K562 (cell line): ENCODE measurements around the gene ZDHHC19. TPM values are rescaled to one million over a fixed set of nuclear protein-coding genes. Genes with fewer than 3 reads are reported as not detected.

Source experiments
- ATAC-seq: fragments of 200-7000 bp; cut with Tn5 transposase; 3 replicates; pipeline ENCODE4 v1.9.1; 2020; ENCODE audit warnings: moderate library complexity
- BruUV-seq: library from RNA; stranded (reverse); fragments of 400-500 nt; replicated peaks from 2 replicates; lab custom pipeline; 2021; lab: Mats Ljungman, UMichigan
- CTCF ChIA-PET: fragments of 300-600 bp; formaldehyde crosslinking; extraction: SDS; loops from one replicate; lab custom pipeline; 2021; ENCODE audit warnings: low intra/inter-chr PET ratio; lab: Yijun Ruan, JAX
- POLR2A ChIA-PET: fragments of 300-600, 350-650 bp; sonication (Branson Sonifier 250); formaldehyde crosslinking; extraction: SDS; loops from one replicate; lab custom pipeline; 2021; ENCODE audit warnings: antibody characterized with exemption, inconsistent platforms; lab: Yijun Ruan, JAX
- DNase-seq, 4 experiments: peaks; one replicate each; pipeline versions ENCODE4 v3.0.0 to v3.0.0-alpha.2; 2011 to 2018; ENCODE audit warnings: low spot score in 3 of 4, mixed read lengths in 3 of 4; ENCODE audit errors: extremely low read depth in 1 of 4
- FAIRE-seq: peaks from 2 replicates; lab custom pipeline; 2011; peaks lifted over from hg19 to GRCh38; lab: Jason Lieb, UNC
- H2AFZ ChIP-seq: 2 replicates; pipeline ENCODE4 v1.6.0; 2011; ENCODE audit warnings: low read depth, low read length, control low read depth, inconsistent platforms
- H3K27ac ChIP-seq: fragments of 200-600 bp; 3 replicates; pipeline ENCODE4 v1.8.0; 2011; ENCODE audit warnings: low read depth, mild to moderate bottlenecking, control low read depth, inconsistent platforms, low read length, moderate library complexity, mixed read lengths; ENCODE audit errors: extremely low read depth
- H3K27me3 ChIP-seq, 2 experiments: fragments of 300-600 bp in 1 of 2; 2 replicates in 1 of 2; 3 replicates in 1 of 2; pipeline versions ENCODE4 v1.6.0 to v1.8.0; 2011; ENCODE audit warnings: inconsistent platforms in 2 of 2, low read length in 2 of 2, mild to moderate bottlenecking in 1 of 2, mixed read lengths in 1 of 2, moderate library complexity in 1 of 2; ENCODE audit not compliant: control insufficient read depth in 2 of 2, insufficient read depth in 2 of 2
- H3K36me3 ChIP-seq: fragments of 300-600 bp; 3 replicates; pipeline ENCODE4 v1.8.0; 2011; ENCODE audit warnings: mild to moderate bottlenecking, low read length, inconsistent platforms; ENCODE audit not compliant: control insufficient read depth, insufficient read depth
- H3K4me1 ChIP-seq, 2 experiments: fragments of 200-600 bp in 1 of 2; replicated peaks in 1 of 2; 2 replicates in 1 of 2; 3 replicates in 1 of 2; pipeline versions ENCODE4 v1.5.1 to v1.8.0; 2011; ENCODE audit warnings: inconsistent platforms in 2 of 2, low read length in 2 of 2, mild to moderate bottlenecking in 1 of 2, mixed read lengths in 1 of 2, moderate library complexity in 1 of 2; ENCODE audit not compliant: control insufficient read depth in 2 of 2, insufficient read depth in 2 of 2
- H3K4me2 ChIP-seq: 2 replicates; pipeline ENCODE4 v1.6.1; 2011; ENCODE audit warnings: low read length, control low read depth, inconsistent platforms, mixed read lengths; ENCODE audit not compliant: insufficient read depth
- H3K4me3 ChIP-seq: fragments of 200-600 bp; sonication (generic), shearing (Covaris generic); 2 replicates; pipeline ENCODE4 v1.5.1; 2016; ENCODE audit warnings: control low read depth, inconsistent platforms
- H3K79me2 ChIP-seq: fragments of 200-600 bp; 3 replicates; pipeline ENCODE4 v1.8.0; 2011; ENCODE audit warnings: low read length, inconsistent platforms; ENCODE audit not compliant: control insufficient read depth, insufficient read depth
- H3K9ac ChIP-seq, 2 experiments: 2 replicates each; pipeline versions ENCODE4 v1.6.0 to v1.6.1; 2011; ENCODE audit warnings: low read depth in 2 of 2, low read length in 2 of 2, control low read depth in 1 of 2, inconsistent platforms in 1 of 2, mild to moderate bottlenecking in 1 of 2, mixed read lengths in 1 of 2; ENCODE audit not compliant: insufficient read depth in 1 of 2
- H3K9me1 ChIP-seq: one replicate; pipeline ENCODE4 v1.6.0; 2011; ENCODE audit warnings: inconsistent platforms, mild to moderate bottlenecking, low read length, moderate library complexity; ENCODE audit not compliant: control insufficient read depth, insufficient read depth
- H3K9me3 ChIP-seq: replicated peaks from 2 replicates; pipeline ENCODE4 v1.5.1; 2011; ENCODE audit warnings: low read depth, low read length, inconsistent platforms; ENCODE audit not compliant: control insufficient read depth, insufficient read depth
- H4K20me1 ChIP-seq: replicated peaks from 2 replicates; pipeline ENCODE4 v1.6.1; 2011; ENCODE audit warnings: low read length, inconsistent platforms, mixed read lengths; ENCODE audit not compliant: control insufficient read depth, insufficient read depth
- BRD9 ChIP-seq: fragments of 450-650 bp; IDR thresholded peaks from 2 replicates; pipeline ENCODE4 v1.6.1; 2018; ENCODE audit warnings: low read depth; ENCODE audit not compliant: partially characterized antibody
- HMGN3 ChIP-seq: IDR thresholded peaks from 2 replicates; pipeline ENCODE4 v1.6.1; 2011; ENCODE audit warnings: borderline replicate concordance, low read depth, mild to moderate bottlenecking, mixed read lengths, low read length; ENCODE audit not compliant: insufficient read length; ENCODE audit errors: extremely low read depth
- HOXB6 ChIP-seq: fragments of 250-450 bp; sonication (Bioruptor Pico); IDR thresholded peaks from 2 replicates; pipeline ENCODE4 v1.5.1; 2022; ENCODE audit warnings: mild to moderate bottlenecking, borderline replicate concordance
- MXD1 ChIP-seq: fragments of 250-450 bp; sonication (Bioruptor Pico); IDR thresholded peaks from 2 replicates; pipeline ENCODE4 v1.8.0; 2021; ENCODE audit warnings: borderline replicate concordance, mild to moderate bottlenecking, moderate library complexity; ENCODE audit not compliant: poor library complexity, severe bottlenecking
- PHB ChIP-seq: fragments of 250-450 bp; sonication (Bioruptor Pico); IDR thresholded peaks from 2 replicates; pipeline ENCODE4 v1.5.0; 2021
- RNF2 ChIP-seq: sonication (generic); IDR thresholded peaks from 2 replicates; pipeline ENCODE4 v1.6.1; 2016
- ZEB2 ChIP-seq: fragments of 450-650 bp; IDR thresholded peaks from 2 replicates; pipeline ENCODE4 v1.6.1; 2016
- WGBS: fragments of 100-300 bp; shearing (Covaris generic); methylation state at CpG from one replicate; pipeline ENCODE4 v1.1.6; 2016; ENCODE audit warnings: low coverage, mixed read lengths; ENCODE audit not compliant: insufficient coverage; ENCODE audit errors: missing lambda C conversion rate; 5-methylcytosine and 5-hydroxymethylcytosine counted together
- in situ Hi-C: fragments of 300-500 bp; cut with MboI; formaldehyde crosslinking; loops from 4 replicates; pipeline ENCODE4 v1.15.0; 2018; ENCODE audit warnings: inconsistent platforms, mixed read lengths
- intact Hi-C: fragments of 100-400 bp; cut with micrococcal nuclease; formaldehyde crosslinking; loops from 2 replicates; pipeline ENCODE4 v1.14.2; 2022
- polyA plus RNA-seq, 8 experiments: library from polyadenylated mRNA; depleted of rRNA in 4 of 8; stranded (reverse) in 5 of 8; unstranded in 3 of 8; fragments of >200 nt; fragmentation: Nextera tagmentation in 2 of 8; fragmentation: Illumina TruSeq in 1 of 8; extraction: Ambion mirVana in 2 of 8; extraction: Trizol in 1 of 8; gene quantifications; 2 replicates each; pipeline versions ENCODE4 v1.2.1 to v1.2.3, GENCODE V29; 2011 to 2014; ENCODE audit warnings: inconsistent platforms in 1 of 8, missing spikeins in 1 of 8
- total RNA-seq, 7 experiments: library from RNA; depleted of rRNA in 6 of 7; stranded (reverse); fragments of >200 nt in 6 of 7; fragmentation: Illumina TruSeq in 2 of 7; extraction: Trizol in 2 of 7; gene quantifications; 2 replicates each; pipeline versions ENCODE4 v1.2.1 to v1.2.3, GENCODE V29; 2011 to 2021; ENCODE audit warnings: low replicate concordance in 1 of 7

Gene ZDHHC19
- total and polyA plus RNA-seq, 9 of the 15 experiments (the other 6 are each of a cell fraction or from before 2014, with no cell fraction given): 0.40 to 5.5 (median 1.1) TPM

GRCh38 chr3:196198081-196198675 is 13.0 kb downstream of the ZDHHC19 start:
- peaks cover 19% of the 10 kb centered on the region for H3K79me2 ChIP-seq
- intact Hi-C loops (loop anchor here (10.0 kb wide), 1 partner anchor 483 kb away; no protein-coding TSS in a partner anchor), in situ Hi-C loops (no loop called here)
- H3K4me3 ChIP-seq: no peak overlapping the region
- H3K9me1 ChIP-seq: no peaks in the 10 kb centered on the region
- H3K27me3 ChIP-seq: no peaks in the 10 kb centered on the region
- H4K20me1 ChIP-seq: no peaks in the 10 kb centered on the region
- no TSS peak for BruUV-seq
- no peaks in the 10 kb centered on the region for H3K9me3 ChIP-seq
- 57% methylated on average over 9 of the region's 15 CpGs for WGBS
- H3K27ac ChIP-seq: no peak overlapping the region
- no peaks in the 10 kb centered on the region for H3K36me3 ChIP-seq
- no peak for DNase-seq
- TF ChIP-seq PHB (CRISPR knock-in tag): no peak
- TF ChIP-seq RNF2: no peak
- no peak for TF ChIP-seq HMGN3
- TF ChIP-seq BRD9: no peak
- TF ChIP-seq HOXB6: no peak
- no peak for TF ChIP-seq MXD1 (CRISPR knock-in tag)
- TF ChIP-seq ZEB2: no peak
- ATAC-seq: no peak
- ChIA-PET POLR2A (interaction anchor here (0.6 to 2.5 kb wide), 4 partner anchors 65 to 139 kb away, joined by 3 to 8 read pairs (median 6); no protein-coding TSS in a partner anchor), CTCF (interaction anchor here (1.6 kb wide), 1 partner anchor 125 kb away, joined by 6 read pairs; no protein-coding TSS in a partner anchor)
- no peak for FAIRE-seq
- H3K9ac ChIP-seq: peak overlapping the region in 1 of 2 experiments; percentile 71; a peak in 2 of 4 replicates
- H2AFZ ChIP-seq: no peak overlapping the region
- H3K4me2 ChIP-seq: no peak overlapping the region
- H3K4me1 ChIP-seq: peaks cover 30 to 62% of the 10 kb centered on the region in 2 experiments
